ENCODE results near the gene FOXC1. TPM values are rescaled to one million over a fixed set of nuclear protein-coding genes. Genes with fewer than 3 reads are reported as not detected.

Gene FOXC1
- total RNA-seq, 1 donor from 2014 or later = 5.0 TPM

- DNase-seq (ENCODE audit: low read depth) = no peak
Measured at GRCh38 chr6:1584146-1584545, 25.6 kb upstream of the FOXC1 start.

DNA sequence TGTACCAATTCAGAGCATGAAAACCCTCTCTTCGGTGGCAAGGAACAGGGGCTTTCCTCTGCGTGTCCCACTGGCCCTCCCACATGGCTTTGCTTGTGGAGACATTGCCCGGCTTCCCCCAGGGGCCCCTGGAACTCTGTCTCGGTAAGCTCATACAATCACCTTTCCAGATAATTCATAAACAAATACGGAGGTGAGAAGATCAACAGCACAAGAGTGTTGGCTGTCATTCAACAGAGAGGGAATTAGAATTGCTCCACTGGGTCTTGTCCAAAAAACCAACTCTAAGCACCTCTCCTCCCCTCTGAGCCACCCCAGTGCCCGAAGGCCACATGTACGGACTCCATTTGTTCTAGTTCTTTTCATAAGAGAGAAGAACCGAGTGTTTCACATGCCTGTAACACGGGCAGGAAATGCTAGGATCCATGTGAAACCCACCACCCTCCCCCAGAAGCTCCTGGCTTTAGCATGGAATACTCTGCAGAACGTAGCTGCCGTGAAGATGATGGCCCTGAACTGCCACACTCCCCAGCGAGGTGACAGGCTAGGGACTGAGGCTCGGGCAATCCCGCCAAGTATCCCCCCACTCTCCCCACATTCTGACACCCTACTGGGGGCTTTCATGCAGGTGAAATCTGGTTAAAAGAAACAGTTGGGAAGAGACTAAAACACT, 24.6 kb upstream of the FOXC1 start:
- DNase-seq (ENCODE audit: low read depth) = no peak

DNA sequence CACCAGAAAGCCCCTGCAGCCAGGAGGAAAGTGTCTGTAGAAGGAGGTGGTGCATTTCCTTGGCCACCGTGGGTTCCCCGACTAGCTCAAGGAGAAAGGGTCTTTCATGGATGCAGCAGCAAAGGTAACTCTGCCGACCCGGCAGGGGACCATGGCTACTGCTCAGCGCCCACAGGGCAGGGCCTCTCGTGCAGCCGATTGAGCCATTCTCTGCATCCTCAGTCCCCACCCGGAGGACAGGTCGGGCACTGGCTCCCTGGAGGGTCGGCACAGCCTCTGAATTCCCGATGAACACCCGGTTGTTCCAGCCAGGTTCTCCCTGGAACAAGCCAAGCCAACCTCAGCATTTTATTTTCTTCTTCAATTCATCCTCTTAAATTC, 24.1 kb upstream of the FOXC1 start:
- no peak for DNase-seq (ENCODE audit: low read depth)

DNA sequence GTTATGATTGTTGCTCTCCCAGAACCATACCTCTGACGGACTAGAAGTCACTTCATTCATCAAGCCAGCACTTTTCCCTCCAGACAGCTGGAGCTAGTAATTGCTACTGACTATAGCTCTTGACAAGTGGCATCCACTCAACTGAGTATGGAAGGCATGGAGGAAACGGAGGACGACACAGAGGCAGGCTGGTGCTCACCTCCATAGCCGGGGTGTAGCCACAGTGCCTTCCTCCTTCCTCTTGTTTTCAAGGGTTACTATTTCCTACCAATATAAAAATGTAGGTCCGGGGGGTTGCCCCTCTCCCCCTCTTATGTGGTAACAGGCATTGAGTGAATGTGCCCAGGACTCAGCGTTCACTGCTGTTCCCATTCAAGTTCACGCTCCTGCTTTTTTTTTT, 23.5 kb upstream of the FOXC1 start:
- DNase-seq (ENCODE audit: low read depth) = no peak

DNA sequence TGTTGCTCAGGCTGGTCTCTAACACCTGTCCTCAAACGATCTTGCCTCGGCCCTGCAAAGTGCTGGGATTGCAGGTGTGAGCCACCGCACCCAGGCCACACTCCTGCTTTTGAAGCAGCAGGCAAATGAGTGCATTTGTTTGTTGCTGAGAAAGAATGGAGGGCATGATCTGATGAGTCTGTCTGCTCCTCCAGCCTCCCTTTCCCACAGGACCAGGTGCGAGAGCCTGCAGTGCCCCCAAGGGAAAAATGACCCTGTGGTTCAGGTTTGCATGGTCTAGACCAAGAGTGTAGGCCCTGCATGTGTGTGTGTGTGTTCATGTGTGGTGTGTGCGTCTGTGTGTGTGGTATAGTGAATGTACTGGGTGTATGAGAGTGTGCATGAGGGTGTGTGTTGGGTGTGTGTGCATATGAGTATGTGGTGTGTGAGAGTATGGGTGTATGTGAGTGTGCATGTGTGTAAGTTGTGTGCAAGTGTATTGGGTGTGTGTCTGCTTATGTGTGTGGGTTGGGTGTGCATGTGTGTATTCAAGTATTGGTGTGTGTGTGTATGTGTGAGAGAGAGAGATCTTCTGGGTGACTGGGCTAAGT, 22.8 kb upstream of the FOXC1 start:
- no peak for DNase-seq (ENCODE audit: low read depth)

DNA sequence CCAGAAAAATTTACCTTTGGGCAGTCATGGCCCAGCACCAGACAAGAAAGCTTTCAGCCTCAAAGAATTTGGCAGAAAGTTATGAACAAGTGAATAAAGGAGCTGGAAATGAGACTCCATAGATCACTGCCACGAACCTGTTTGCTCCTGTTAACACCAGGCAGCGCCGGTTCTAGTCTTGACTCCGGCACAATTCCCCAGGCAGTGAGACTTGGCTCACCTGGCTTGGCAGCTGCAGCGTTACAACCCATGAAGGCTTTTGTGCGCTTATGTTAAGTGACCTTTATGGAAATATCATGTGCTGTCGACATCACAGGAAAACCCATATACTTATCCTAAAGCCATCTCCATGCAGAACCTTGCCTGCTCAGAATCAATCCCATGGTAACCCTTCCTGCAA, 22.2 kb upstream of the FOXC1 start:
- no peak for DNase-seq (ENCODE audit: low read depth)

- no peak for DNase-seq (ENCODE audit: low read depth)
Measured at GRCh38 chr6:1587977-1588376, 21.7 kb upstream of the FOXC1 start.

GRCh38 chr6:1589208-1589607, 20.5 kb upstream of the FOXC1 start:
- DNase-seq (ENCODE audit: low read depth) = no peak

- no peak for DNase-seq (ENCODE audit: low read depth)
Measured at GRCh38 chr6:1590580-1590979, 19.1 kb upstream of the FOXC1 start.

GRCh38 chr6:1591243-1591642, 18.5 kb upstream of the FOXC1 start:
- no peak for DNase-seq (ENCODE audit: low read depth)

- DNase-seq (ENCODE audit: low read depth) = no peak
Measured at GRCh38 chr6:1591926-1592325, 17.8 kb upstream of the FOXC1 start.

- no peak for DNase-seq (ENCODE audit: low read depth)
Measured at GRCh38 chr6:1592852-1593251, 16.9 kb upstream of the FOXC1 start.

- no peak for DNase-seq (ENCODE audit: low read depth)
Measured at GRCh38 chr6:1593286-1593957, 16.3 kb upstream of the FOXC1 start.

GRCh38 chr6:1593958-1594314, 15.8 kb upstream of the FOXC1 start:
- no peak for DNase-seq (ENCODE audit: low read depth)

DNA sequence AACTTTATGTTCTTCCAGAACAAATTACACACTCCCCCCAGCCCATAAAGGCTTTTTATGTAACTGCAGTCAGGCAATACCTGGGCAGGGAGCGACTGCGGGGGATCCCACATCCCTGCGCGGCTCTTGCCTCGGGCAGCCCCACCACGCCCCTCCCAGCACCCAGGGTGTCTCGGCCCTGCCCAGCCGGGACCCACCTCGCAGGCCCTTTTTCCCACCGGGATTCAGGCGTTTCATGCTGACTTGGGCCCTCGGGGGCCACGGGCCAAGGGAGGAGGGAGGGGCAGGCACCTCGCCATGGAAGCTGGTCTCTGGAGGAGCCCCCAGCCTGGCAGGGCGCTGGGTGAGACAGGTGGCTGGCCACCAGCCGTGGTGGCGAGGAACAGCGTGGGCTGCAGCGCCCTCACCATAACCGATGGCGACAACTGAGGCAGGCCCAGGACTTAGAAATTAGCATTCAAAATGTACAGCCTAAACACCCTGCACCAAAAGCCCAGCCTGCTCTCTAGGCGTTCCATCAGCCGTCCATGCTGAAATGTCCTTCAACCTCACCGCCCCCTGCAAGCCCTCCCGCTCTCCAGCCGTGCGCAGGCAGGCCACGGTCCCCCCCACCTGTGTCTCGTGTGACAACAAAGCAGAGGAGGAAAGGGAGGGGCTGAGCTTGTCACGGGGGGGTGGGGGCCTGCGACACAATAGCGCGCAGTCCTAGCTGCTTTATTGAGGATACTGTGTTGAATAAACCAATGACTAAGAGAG, 15.1 kb upstream of the FOXC1 start:
- DNase-seq (ENCODE audit: low read depth) = no peak

DNA sequence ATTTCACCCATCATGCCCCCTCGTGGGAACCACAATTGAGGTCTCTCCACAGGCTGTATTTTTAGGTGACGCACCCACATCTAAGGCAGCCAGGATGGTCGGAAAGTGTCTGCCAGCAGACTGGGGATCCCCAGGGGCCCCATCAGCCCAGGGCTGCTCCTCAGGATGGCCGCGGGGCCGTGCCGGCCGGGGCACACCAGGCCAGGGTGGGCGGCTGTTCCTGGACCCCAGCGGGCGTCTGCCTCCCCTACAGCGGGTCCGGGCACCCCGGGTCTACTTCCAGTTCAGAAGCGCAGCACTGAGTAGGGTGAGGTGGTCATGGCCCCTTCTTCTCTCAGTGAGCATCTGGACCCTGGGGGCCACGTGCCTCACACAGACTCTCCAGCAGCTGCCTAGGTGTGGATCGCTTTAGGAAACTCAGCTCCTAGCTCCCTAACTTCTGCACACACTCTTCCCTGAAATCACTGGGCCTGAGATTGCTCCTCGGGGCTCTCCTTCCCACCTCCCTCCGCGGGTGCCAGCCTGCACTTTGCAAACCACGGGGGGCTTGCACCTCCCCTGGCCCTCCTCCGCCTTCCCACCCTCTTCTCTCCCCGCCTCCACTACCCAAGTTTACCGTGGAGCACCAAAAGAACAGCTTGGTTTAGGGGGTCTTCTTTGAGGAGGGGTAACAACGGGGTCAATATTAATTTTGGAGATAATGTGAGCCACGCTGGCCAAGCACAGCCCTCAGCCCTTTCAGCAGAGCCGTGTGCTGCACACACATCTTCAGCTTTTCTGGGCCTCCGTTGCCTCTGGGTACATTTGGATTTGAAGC, 14.2 kb upstream of the FOXC1 start:
- DNase-seq (ENCODE audit: low read depth) = no peak

GRCh38 chr6:1596088-1596852, 13.4 kb upstream of the FOXC1 start:
- DNase-seq (ENCODE audit: low read depth) = peak; percentile 57

GRCh38 chr6:1597121-1597744, 12.5 kb upstream of the FOXC1 start:
- DNase-seq (ENCODE audit: low read depth) = no peak

DNA sequence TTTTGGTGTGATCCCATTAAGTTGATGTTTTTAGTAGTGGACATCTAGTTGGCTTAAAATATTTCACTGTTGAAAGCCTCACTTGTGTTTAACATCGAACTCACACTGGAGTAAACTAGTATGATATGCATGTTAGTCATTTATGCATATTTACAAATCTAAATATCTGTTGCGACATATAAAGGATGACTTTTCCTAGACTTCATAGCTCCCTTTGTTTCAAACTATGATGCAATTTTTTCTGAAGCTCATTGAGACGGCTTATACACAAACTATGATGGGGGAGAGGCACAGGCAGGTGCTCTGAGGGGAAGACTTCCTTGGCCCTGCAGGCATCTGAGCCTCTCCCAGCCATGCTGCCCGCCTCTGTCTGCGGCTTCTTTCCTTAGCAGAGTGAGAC, 11.8 kb upstream of the FOXC1 start:
- DNase-seq (ENCODE audit: low read depth) = no peak

DNA sequence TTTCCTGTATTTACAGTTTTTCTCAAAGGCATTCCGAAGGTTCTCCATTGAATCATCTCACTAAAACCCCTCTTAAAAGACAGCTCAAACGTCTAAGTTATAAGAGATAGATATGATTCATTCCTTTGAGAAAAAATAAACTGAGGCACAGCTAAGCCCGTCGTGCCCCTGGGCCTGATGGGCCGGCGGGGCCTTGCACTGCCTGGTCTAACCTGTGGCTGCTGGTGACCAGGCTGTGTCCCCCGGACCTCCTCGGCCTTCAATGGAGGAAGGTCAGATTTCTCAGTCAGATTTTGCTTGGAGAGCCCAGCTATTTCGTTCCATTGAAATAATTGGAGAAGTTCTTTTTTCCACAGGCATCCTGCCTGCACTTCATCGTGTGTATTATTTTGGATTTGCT, 11.3 kb upstream of the FOXC1 start:
- no peak for DNase-seq (ENCODE audit: low read depth)

Measured in myocyte (in vitro differentiated cells).